Umbilical cord (tissue), 2 donors: ENCODE results near the gene NOL9. TPM values are rescaled to one million over a fixed set of nuclear protein-coding genes. Genes with fewer than 3 reads are reported as not detected.

Experiments
- DNase-seq: peaks from one replicate; pipeline ENCODE4 v3.0.0-alpha.2; 2015; ENCODE audit warnings: low spot score
- total RNA-seq: library from RNA; depleted of rRNA; stranded (reverse); fragments of >200 nt; gene quantifications from one replicate; pipeline ENCODE4 v1.2.3, GENCODE V29; 2014; ENCODE audit warnings: low replicate concordance; ENCODE audit not compliant: insufficient read depth

The NOL9 gene
- total RNA-seq, 1 donor from 2014 or later, result 43.1 TPM

GRCh38 chr1:6489383-6489765, 64.9 kb downstream of the NOL9 start:
- DNase-seq, result no peak

GRCh38 chr1:6488602-6489382, 65.5 kb downstream of the NOL9 start:
- peak; percentile 28 for DNase-seq

GRCh38 chr1:6487804-6488484, 66.4 kb downstream of the NOL9 start:
- DNase-seq, result no peak

GRCh38 chr1:6486433-6487011, 67.8 kb downstream of the NOL9 start:
- DNase-seq, result peak; percentile 78

- no peak for DNase-seq
Observed at GRCh38 chr1:6485168-6486101, 68.9 kb downstream of the NOL9 start.

GRCh38 chr1:6484826-6485167, 69.5 kb downstream of the NOL9 start:
- DNase-seq, result no peak

- no peak for DNase-seq
Observed at GRCh38 chr1:6483761-6484117, 70.6 kb downstream of the NOL9 start.

- DNase-seq, result no peak
Observed at GRCh38 chr1:6483017-6483760, 71.1 kb downstream of the NOL9 start.

GRCh38 chr1:6481820-6482219, 72.5 kb downstream of the NOL9 start:
- DNase-seq, result no peak

GRCh38 chr1:6477039-6477820, 77.1 kb downstream of the NOL9 start:
- DNase-seq, result no peak

- no peak for DNase-seq
Observed at GRCh38 chr1:6476483-6476882, 77.8 kb downstream of the NOL9 start.

- DNase-seq, result no peak
Observed at GRCh38 chr1:6475381-6476133, 78.8 kb downstream of the NOL9 start.

GRCh38 chr1:6474815-6475282, 79.5 kb downstream of the NOL9 start:
- DNase-seq, result no peak

GRCh38 chr1:6473974-6474814, 80.1 kb downstream of the NOL9 start:
- DNase-seq, result no peak

GRCh38 chr1:6473156-6473555, 81.2 kb downstream of the NOL9 start:
- no peak for DNase-seq

GRCh38 chr1:6472391-6472790, 81.9 kb downstream of the NOL9 start:
- DNase-seq, result no peak

GRCh38 chr1:6471970-6472368, 82.3 kb downstream of the NOL9 start:
- DNase-seq, result peak; percentile 27
